Stimulated activated naive CD4-positive, alpha-beta T cell (primary cell): ENCODE measurements around the gene LY86.

Experiments
- DNase-seq, 6 experiments: peaks; one replicate each; lab custom pipeline; 2025; lab: John Stamatoyannopoulos, UW

The LY86 gene

DNA sequence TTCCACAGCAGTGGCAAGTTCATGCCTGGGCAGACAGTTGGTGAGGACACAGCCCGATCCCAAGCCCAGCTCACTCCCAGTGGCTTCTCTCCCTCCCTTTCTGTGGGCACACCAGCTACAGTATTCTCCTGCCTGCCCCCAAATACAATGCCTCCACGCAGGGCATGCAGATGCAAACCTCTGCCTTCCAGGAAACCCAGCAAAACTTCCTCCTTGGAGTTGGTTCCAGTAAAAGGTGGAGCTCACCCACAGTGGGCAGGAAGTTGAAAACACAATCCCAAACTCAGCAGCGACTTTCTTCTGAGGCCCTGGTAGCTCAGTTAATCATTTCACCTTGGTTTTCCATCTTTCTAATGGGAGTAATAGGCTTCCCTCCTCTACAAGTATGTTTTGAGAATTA, 93.7 kb downstream of the LY86 start:
- no peak for DNase-seq

DNA sequence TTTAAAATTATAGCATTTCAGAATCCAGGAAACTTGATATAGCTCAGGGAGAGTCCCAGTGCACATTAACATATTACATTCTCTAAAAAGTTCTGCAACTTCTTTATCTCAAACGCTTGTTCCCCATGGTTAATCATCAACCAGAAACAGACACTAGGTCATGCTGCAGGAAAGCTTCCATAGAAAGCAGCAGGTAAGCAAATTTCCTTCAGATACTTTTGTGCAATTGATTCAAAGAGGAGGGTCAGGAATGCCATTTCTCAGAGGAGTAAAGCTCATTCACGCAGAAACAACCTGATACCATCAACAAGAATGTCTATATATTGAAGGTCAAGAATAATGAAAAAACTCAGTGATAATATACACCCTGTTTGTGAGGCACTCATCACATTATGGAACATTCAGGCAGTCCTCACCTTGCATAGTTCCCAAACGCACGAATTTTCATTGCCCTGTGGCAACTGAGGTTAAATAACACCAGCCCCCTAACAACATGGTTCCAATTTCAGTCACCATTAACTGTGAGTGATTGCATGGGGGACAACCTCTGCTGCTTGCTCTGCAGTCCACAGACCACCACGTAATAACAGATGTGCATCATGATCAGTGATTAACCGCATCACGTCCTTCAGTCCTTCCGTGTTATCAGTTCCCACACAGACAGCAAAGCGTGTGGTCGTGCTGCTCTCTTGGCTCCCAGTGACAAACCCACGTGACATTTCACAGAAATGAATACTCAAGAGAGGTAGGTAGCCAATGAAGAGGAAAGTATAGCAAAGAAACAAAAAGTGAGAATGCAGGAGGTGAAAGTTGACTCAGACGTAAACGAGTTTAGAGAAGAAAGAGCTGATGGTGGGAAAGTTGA, 95.7 kb downstream of the LY86 start:
- no peak for DNase-seq

DNA sequence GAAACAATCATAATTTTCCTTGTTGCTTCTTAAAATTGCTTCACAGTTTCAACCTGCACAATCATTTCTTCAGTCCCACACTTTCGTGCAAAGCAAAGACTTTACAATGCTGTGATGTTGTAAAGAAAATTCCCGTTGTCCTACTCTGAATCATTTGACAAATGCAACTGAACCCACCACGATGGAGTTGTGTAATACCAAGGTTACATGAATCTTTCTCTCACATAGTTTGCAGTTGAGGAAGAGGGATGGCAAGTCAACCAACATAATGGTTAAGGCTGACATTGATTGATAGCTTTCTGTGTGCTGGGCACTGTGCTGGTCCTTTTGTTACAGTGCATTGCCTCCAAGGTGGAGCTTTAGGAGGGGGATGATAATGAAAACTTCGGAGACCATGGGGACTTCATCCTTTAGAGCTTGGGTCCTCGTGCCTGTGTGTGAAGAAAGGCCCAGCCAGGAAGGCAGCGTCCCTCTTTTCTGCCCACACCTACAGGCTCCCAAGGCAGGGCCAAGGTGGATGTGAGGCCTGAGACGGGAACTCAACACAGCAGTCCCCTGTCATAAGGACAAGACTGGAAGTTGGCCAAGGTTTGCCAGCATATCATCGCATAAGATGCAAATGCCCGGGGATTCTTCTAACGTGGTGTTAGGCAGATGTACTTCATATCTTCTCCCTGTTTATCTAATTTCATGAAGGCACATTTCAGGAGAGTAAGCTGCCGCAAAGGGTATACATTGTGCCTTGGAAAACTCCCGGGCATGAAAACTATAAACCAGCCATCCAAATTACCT, 96.9 kb downstream of the LY86 start:
- no peak for DNase-seq

- no peak for DNase-seq
These were observed 97.7 kb downstream of the LY86 start for GRCh38 chr6:6686176-6686575.

DNA sequence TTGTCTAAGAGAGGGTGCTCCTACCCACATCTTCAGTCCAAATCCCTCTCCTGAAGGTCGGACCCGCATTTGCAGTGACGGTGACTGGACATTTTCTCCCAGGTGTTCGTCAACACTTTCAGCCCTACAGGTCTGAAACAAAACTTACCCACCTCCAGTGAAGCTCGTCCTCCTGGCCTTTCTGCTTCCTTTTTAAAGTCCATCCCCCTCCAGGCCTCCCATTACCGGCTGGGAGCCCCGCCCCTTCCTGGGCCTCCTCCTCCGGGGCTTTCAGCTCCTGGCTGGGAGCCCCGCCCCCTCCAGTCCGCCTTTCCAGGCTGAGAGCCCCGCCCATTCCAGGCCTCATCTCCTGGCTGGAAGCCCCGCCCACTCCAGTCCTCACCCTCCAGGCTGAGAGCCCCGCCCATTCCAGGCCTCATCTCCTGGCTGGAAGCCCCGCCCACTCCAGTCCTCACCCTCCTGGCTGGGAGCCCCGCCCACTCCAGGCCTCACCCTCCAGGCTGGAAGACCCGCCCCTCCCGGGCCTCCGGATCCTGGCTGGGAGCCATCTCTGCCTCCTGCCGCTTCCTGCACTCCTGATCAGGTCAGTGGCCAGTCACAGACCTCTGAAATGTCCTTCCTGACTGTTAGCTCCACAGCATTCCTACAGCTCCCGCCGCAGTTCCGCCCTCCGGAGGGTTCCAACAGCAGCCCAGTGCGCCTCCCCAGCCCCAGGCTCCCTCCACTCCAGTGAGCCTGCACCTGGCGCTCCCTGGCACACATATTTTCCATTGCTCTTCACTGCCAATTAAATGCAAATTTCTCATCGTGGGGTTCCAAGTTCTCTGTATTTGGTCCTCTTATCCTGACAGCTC, 98.5 kb downstream of the LY86 start:
- DNase-seq, result peak in 1 of 6 experiments; percentile 58

DNA sequence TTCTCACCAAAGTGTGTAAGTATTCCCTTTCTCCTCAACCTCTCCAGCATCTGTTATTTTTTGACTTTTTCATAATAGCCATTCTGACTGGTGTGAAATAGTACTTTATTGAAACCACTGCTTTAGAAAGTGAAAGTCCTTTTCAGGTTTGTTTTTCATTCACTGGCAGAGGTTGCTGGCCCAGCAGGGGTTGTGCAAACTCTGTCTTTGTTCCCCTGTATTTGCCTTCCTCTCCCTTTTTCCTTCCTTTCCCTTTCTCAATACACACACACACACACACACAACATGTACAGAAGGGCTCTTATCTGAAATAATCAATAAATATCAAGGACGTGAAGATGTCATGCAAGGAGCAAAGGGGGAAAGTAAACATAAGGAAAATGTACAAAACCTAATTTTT, 99.8 kb downstream of the LY86 start:
- DNase-seq, result no peak

- DNase-seq, result no peak
These were observed 100.4 kb downstream of the LY86 start for GRCh38 chr6:6688951-6689350.

DNA sequence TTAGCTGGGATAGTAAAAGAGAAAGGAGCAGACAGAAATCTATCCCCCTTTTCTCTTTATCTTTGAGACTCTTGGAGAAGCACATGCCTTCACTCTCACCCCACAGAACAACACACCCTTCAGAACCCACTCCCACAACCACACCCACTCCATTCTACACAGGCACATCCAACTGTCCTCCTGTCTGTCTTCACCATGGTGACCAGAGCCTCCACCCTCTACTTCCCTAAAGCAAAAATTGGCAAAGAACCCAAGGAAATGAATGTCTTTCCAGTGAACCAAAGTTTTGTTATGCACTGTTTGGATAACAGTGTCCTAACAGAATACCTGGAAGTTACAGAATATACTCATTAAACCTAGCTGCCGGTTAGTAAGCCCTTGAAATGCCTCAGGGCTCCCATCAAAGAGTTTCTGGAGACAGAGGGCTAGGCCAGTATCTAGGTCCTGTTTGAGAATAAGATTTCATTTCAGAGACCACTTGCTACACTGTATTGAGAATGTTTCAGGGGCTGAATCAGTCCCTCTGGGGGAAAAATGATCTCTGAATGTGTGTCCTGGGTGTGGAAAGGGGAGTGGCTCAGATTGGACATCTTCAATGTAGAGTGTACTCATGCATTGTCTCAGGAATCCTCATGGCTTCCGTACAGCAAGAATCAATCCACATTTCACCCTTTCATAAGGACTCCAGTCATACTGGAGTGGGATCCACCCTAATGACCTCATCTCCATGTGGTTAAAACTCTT, 101.1 kb downstream of the LY86 start:
- no peak for DNase-seq

DNA sequence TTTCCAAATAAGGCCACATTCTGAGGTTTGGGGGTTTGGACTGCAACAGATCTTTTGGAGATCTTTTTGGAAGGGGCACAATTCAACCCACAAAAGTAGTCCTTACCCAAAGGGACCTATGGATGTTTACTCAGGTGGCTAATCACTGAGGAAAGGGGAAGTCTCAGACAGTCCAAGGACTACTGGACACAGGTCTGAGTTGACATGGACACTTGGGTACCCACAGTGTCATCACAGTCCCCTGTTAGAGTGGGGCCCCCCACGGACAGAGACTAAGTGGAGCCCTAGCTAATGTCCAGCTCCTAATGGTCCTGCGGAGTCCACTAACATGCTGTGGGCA, 101.6 kb downstream of the LY86 start:
- DNase-seq, result no peak

DNA sequence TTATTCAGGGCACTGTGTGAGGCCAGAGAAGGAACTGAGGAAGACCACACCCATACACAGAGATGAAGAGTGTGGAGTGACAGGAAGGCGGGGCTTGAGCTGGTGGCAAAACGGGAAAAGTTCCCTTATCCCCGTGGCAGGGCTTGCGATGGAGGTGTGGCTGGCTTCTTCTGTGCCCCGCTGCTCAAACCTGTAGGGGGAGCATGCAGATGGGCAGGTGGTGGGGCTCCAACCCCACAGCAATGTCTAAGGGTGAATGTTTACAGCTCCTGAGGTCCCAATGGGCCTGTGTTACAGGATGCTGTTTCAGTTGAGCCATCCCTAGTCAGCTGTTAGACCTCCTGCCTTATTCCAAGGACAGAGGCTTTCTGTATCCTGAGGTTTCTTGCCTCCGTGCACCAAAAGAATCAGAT, 105.9 kb downstream of the LY86 start:
- DNase-seq, result no peak

DNA sequence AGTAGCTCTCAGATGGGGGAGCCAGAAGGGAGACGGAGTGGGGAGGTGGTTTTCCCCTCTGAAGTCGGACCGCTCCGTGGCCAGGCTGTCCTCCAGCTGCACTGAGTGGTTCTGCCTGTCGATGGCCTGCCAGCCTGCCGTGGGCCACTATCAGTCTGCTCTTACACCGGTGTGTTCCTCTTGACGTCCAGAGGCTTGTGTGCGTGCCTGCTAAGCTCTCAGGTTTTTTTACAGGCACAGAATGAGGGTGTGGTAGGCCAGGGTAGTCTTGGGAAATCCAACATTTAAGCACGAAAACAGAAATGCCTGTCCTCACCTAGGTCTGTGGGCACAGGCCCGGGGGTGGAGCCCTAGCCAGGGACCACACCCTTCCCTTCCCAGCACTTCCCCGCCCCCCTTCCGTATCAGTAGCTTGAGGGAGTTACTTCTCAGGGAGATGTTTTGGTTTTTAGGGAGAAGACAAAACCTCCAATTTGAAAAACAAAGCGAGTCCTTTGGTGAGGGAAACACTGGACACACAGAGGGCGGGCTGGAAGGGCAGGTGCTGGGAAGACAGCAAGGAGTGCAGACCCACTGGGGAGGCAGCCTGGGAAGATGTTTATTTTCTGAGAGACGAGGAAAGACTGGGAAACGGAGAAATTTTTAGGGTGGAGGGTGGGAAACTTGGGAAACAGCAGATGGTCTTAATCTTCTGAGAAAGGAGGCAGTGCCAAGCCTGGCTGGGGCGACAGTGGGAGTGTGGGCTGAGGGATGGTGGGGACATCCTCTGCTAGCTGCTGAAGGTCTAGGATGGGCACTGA, 106.5 kb downstream of the LY86 start:
- DNase-seq, result no peak

DNA sequence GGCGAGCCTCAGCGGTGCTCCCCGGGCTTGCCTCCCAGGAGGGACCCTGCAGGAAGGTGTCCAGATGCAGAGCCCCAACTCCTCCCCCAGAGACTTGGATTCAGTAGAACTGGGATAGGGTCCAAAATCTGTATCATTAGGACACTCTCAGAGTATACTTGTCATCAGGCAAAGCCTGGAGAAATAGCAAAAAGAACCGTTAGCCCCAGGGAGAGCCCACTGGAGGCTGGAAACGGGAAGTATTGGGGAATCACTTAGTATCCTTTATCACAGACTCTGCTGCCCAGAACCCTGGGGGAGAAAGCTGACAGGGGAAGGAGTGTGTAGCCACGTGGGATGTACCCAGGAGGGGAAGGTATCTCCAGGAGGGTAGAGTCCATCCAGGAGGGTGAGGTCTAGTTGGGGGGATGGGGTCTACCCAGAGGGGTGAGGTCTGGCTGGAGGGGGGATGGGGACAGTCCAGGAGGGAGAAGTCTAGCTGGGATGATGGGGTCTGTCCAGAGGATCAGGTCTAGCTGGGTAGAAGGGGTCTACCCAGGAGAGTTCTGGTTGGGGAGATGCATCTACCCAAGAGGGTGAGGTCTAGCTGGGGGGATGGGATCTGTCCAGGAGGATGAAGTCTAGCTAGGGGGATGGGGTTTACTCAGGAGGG, 107.2 kb downstream of the LY86 start:
- DNase-seq, result no peak

GRCh38 chr6:6696867-6697531, 108.5 kb downstream of the LY86 start:
- peak in 1 of 6 experiments; percentile 5 for DNase-seq

DNA sequence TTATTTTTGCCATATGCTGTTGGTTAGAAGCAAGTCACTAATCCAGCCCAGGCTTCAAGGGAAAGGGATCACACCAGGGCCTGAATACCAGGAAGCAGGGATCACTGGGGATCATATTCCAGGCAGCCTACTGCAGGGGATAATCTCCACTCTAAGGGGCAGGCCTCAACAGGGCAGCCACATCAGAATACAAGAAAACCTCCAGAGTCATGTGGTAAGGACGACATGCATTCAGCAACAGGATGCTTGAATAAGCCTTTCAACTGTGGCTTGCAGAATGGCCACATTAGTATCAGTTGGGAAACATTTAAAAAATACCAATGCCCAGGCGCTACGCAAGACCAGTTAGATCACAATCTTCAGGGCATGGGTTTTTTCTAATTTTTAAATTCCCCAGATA, 109.1 kb downstream of the LY86 start:
- DNase-seq, result peak in 1 of 6 experiments; percentile 6

DNA sequence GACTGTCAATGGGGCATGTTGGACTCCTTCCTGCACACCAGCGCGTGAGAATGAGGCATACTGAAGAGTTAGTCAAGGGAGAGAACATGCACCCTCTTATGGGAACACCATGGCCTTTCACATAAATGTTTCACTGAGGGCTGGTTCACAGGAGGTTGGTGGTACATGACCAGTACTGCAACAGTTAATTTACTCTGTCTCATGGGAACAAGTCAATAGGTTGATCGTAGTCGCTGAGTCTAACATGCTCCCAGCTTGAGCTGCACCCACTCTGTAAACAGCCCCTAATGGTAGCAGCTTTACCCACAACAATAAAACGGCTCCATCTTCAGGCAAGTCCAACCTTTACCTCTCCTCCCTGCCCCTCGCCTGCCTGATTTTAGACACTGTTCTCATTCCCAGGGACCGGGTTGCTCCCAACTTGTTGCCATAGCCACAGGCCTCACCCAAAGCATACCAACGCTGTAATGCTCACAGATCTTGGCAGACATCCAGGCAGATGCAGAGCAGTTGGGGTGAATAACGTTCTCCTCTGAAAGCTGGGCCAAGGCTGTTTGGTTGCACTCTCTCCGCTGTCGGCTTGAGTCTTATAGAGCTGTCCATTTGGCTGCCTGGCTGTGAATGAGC, 111.3 kb downstream of the LY86 start:
- DNase-seq, result no peak

DNA sequence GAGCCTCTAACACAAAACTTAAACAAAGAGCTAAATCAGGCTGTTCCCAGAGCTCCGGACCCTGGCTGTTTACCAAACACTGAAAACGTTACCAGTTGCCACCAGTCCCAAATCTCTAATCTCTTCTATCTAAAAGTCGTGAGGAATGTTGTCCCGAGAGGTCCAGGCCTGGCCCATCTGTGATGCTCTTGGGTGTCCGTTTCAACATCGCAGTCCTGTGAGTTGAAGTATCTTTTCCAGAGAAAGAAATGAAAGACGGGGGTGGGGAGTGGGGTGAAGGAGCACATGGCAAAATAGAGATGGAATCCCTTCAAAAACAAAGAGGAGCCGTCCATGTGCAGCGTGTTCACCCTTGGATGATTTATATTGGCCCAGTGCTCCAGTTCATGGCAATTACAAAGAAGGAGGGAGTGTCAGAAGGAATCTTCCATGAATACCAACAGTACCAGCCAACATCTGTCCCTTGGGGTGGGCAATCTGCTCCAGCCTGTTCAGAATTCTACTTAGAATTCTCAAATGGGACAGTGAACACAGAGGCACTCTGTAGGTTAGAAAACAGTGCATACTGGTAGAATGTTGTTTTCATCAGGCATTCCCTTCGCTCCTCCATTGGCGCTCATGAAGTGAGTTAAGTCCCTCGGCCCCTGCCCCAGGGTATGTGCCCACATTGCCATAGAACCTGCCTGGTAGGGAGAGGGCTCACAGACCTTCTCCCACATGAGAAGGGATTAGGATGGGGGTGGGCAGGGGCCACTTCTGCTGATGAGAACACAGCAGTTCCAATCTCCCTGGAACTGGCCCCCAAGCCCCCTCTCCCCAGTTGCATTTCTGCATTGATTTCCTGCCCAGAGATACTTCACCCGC, 112.1 kb downstream of the LY86 start:
- no peak for DNase-seq

DNA sequence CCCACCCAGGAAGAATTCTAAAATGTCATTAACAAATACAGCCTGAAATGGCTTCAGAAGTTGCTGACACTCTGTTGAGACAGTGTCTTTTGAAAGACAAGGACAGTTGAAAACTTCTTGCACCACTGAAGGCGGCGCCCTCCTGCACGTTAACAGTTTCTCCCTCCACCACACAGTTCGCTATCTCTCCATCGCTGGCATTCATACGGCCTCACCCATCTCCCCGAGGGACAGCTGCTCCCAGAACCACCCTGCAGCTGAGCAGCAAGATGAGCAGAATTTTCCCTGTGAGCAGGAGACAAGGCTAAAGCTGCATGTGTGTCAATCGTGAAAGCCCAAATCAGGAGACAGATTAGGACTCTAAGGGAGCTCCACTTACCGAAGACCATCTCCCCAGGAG, 113.3 kb downstream of the LY86 start:
- no peak for DNase-seq

DNA sequence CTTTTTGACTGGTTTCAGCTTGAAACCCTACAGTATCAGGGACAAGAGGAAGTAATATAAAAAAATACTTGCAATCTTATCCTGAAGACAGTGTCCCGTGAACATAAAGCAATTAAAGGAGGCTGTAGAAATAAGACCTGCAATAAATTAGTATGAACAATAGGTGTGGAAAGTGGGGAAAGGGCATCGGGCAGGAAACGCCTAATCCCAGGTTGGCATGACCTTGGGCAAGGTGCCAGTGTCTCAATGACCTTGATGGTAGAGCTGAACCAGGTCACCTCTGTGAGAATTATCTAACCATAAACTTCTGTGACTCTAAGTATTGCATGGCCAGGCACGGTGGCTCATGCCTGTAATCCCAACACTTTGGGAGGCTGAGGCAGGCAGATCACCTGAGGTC, 115.2 kb downstream of the LY86 start:
- no peak for DNase-seq
